Right lobe of liver (tissue), 4 donors: Measurements from ENCODE around the gene PDXP.

Source experiments
- CTCF ChIP-seq, 4 donors: fragments of 200-600 bp in 3 of 4; fragments of 450-650 bp in 1 of 4; IDR thresholded peaks; one replicate each; pipeline versions ENCODE4 v1.5.1 to v1.8.0; 2016 to 2022; ENCODE audit warnings: antibody characterized with exemption in 4 of 4, mild to moderate bottlenecking in 2 of 4
- POLR2A ChIP-seq: fragments of 450-650 bp; IDR thresholded peaks from one replicate; pipeline ENCODE4 v1.6.1; 2017; ENCODE audit warnings: antibody characterized with exemption, mild to moderate bottlenecking
- donor health status: DM: no; HTN: no; CAD: no.
- donor health status: DM: no; HTN: no; CAD: no.
- donor health status: DM: no; HTN: yes; CAD: no.

GRCh38 chr22:37633089-37633624, 25.4 kb upstream of the PDXP start:
- TF ChIP-seq CTCF (IDR thresholded peaks at IDR 0.05) (no peak), POLR2A (no peak)
